ENCODE data around the gene KAT6B.

DNA sequence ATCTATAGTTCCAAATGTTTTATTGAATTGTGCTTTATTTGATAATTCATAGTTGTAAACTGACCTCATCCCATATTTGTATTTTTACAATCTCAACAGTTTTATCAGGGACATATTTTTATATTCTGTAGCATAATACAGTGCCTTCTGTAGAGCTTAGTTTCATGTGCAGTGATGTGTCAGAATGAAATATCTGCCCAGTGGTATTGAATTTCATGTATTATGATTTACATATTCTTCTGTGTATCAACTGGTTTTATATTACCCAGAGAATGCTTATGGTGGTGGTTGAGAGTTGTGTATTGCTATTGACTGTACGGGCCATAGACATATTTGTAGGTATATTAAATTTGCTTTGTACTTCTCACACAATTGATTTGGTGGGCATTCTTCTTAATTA is 89.9 kb downstream of the KAT6B start:
- TF ChIP-seq CTCF (IDR thresholded peaks at IDR 0.05 in 4 of 5, conservative IDR thresholded peaks at IDR 0.05 in 1 of 5) (no peak), POLR2A (IDR thresholded peaks at IDR 0.05) (no peak)
